Ramos (cell line): ENCODE measurements around the gene MTG1.

Experiments
- in situ Hi-C: fragments of 300-500 bp; cut with MboI; formaldehyde crosslinking; loops from one replicate; pipeline ENCODE4 v1.14.3; 2022; ENCODE audit warnings: low sequenced_read_pairs; ENCODE audit not compliant: unreplicated experiment

The MTG1 gene

DNA sequence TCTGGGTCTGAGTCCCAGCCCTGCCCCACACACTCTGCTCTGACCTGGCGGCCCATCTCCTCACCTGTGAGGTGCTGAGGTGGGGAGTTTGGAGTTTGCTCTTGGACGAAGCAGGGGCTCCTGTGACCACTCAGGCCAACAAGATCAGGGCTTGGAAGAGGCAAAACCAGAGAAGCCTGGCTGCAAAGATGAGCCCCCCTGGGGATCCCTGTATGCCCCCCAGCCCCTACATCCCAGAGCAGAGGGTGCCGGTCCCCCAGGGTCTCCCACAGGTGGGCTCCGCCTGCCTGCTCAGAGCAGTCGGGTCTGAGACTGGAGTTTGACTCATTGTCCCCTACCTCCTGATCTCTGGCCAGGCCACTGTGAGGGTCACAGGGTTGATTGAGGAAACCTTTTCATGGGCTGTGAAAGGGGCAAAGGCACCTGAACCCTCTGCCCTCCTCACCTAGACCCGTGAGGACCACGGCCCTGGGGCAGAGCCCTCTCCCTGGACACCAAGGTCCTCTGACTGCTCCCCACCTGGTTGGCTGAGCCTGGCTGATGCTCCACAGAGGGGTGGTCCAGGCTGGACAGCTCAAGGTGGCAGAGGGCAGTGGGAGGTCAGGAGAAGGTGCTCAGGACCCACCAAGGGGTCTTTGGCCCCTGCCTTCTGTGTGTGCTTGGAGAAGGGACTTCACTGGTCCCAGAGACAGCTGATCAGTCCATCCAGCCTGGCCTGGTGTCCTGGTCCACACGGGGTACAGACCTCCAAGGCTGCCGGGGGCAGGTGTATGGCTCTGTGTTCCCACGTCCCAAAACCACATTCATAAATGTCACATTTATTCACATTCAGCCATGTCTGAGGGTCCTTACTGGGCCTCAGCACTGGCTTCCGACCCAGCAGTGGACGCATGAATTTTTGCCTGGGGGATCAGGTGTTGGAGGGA is 50.6 kb downstream of the MTG1 start:
- in situ Hi-C loops: no loop called here

GRCh38 chr10:133445268-133445732 is 51.3 kb downstream of the MTG1 start:
- in situ Hi-C loops: no loop called here

DNA sequence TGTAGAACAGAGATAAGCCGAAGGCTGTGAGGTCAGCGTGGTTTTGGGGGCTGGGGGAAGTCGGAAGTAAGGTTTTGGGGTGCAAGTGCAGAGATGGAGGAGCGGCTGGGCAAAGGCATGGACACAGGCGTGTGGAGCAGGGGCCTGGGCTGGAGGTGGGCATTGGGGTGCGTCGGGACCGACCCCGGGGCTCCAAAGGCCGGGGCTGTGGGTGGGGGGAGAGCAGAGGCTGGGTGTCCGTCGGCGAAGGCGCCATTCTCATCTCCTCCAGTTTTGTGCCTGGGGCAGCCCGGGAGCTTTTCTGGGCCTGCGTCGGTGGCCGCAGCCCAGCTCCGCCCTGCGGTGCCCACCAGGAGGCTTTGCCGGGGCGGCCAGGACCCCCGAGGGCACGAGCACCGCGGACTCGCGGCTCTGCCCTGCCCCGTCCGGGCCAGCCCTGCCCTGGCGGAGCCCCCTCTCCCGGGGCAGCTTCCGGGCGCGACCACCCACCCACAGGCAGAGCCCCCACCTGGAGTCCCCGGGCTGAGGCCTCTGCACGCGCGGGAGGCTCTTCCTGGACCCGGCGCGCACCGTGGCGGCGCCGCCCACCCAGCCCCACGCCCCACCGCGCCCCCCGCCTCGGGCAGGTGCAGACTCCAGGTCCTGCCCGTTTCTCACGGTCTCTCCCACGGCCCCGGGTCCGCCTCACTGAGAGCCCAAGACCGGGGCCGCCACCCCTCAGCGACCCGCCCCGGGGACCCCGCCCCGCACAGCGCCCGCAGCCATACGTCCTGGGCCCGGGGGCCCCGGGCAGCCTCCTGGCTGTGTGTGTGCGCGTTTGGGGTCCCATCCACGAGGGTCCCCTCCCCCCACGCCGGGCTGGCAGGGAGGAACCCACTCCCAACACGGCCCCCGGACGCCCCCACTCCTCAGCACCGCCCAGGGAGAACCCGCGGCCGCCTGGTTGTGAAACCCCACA is 52.1 kb downstream of the MTG1 start:
- in situ Hi-C loops: no loop called here

DNA sequence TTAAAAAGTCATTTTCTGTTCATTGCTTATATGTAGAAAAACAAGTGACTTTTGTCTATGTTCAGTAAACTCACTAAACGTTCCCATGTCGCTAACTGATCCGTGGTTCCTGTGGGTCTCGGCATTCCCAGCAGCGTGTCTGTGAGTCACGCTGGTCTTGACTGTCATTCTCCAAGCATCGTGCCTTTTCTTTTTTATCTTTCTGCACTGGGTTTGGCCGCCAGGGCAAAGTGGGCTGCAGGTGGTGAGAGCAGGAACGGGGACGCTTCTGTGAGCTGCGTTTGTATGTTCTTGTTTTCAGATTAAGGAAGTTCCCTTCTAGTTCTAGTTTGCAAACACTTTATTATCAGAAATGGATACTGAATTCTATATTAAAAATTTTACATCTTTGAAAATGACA is 53.0 kb downstream of the MTG1 start:
- in situ Hi-C loops: no loop called here

- in situ Hi-C loops: no loop called here
These were observed 54.2 kb downstream of the MTG1 start for GRCh38 chr10:133448120-133448519.

DNA sequence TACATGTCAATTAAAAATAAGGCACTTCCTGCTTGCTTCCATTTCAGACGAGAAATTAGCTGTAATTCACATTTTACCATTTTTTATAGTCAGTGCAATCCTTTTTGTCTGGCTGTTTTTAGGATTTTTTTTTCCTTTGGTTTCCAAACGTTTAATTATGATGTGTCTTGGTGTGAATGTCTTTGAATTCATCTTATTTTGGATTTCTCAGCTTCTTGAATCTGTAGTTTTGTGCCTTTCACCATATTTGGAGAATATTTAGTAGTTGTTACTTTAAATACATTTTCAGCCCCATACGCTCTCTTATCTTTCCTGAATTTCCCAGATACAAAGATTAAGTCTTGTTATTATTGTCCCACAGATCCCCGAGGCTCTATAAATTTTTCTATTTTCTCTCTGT is 57.4 kb downstream of the MTG1 start:
- in situ Hi-C loops: no loop called here

GRCh38 chr10:133452453-133452852 is 58.5 kb downstream of the MTG1 start:
- in situ Hi-C loops: no loop called here

- in situ Hi-C loops: no loop called here
These were observed 59.7 kb downstream of the MTG1 start, which contains the start of gene SCART1 for GRCh38 chr10:133453516-133454203. Gene SCART1, plus strand, starts transcription at chr10:133453945. Its CDS starts 53 bp downstream, at chr10:133453998.

GRCh38 chr10:133454204-133454893 is 60.4 kb downstream of the MTG1 start:
- in situ Hi-C loops: no loop called here

- in situ Hi-C loops: no loop called here
These were observed 61.2 kb downstream of the MTG1 start for GRCh38 chr10:133455196-133455595.

GRCh38 chr10:133455611-133456031 is 61.7 kb downstream of the MTG1 start:
- in situ Hi-C loops: no loop called here

DNA sequence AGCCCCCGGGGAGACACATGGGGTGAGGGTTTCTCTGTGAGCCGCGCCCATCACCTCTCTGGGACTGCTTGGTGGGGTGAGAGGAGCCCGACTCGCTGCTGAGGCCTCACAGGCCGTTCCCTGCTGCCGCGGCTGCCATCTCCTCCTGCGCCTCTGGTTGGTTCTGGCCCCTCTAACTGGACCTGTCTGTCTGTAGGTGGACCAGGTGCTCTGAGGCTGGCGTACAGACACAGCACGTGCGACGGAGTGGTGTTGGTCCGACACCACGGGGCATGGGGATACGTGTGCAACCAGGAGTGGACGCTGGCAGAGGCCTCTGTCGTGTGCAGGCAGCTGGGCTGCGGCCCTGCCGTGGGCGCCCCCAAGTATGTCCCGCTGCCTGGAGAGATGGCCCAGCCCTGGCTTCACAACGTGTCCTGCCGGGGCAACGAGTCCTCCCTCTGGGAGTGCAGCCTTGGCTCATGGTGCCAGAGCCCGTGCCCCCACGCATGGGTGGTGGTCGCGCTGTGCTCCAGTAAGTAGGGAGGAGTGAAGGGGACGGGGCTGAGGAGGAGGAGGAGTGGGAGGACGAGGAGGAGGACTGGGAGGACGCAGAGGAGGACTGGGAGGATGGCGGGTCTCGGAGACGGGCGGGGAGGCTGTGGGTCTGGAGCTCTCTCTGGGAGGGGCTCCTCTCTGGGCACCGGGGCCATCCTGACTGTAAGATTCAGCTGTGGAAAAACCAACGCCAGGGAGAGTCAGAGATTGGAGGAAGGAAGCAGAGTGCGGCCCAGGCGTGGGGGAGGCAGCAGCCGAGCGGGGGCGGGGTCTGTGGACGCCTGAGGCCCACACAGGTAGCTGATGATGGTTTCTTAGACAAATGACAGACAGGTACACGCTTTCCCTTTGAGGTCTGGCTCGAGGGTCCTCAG is 62.3 kb downstream of the MTG1 start:
- in situ Hi-C loops: no loop called here

GRCh38 chr10:133457100-133457841 is 63.3 kb downstream of the MTG1 start:
- in situ Hi-C loops: no loop called here

GRCh38 chr10:133458021-133458709 is 64.2 kb downstream of the MTG1 start:
- in situ Hi-C loops: no loop called here

DNA sequence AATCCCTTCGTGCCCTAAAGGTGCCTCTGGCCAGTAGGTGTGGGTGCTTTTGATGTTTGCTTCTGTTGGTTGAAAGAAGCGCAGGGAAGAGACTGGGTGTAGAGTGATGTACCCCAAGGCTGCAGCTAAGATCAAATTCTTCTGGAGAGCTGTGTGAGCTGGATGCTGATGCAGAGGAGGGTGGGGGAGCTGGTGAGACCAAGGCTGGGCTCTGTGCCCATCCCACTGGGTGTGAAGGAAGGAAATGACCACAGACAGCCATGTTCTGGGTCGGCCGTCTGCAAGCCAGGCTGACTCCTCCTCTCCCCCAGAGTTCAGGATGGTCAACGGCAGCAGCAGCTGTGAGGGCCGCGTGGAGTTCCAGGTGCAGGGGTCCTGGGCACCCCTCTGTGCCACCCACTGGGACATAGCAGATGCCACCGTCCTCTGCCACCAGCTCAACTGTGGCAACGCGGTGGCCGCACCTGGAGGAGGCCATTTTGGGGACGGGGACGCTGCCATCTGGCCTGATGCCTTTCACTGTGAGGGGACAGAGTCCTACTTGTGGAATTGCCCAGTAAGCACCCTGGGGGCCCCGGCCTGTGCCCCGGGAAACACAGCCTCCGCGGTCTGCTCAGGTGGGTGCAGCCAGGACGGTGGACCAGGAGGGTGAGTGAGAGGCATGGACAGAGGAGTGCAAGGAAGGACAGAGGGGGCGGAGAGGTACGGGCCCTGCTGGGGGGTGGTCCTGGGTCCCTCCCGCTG is 64.9 kb downstream of the MTG1 start:
- in situ Hi-C loops: no loop called here

DNA sequence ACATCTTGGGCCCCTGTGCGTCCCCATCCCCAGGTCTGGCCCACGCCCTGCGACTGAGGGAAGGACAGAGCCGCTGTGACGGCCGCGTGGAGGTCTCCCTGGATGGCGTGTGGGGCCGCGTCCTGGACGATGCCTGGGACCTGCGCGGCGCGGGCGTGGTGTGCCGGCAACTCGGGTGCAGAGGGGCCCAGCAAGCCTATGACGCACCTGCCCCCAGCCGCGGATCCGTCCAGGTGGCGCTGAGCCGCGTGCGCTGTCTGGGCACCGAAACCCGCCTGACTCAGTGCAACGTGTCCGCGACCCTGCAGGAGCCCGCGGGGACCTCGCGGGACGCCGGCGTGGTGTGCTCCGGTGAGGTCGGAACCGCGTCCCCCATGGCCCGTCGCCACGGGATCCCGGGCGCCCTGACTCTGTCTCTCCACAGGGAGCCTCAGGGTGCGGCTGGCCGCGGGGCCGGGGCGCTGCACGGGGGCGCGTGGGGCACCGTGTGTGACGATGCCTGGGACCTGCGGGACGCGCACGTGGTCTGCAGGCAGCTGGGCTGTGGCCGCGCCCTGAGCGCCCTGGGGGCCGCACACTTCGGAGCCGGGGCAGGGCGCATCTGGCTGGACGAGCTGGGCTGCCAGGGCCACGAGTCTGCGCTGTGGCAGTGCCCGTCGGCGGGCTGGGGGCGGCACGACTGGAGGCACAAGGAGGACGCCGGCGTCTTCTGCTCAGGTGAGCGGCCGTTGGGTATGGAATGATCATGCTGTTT is 65.7 kb downstream of the MTG1 start:
- in situ Hi-C loops: no loop called here
